OCI-LY1 (cell line): Measurements from ENCODE around the gene AAK1.

ENCODE experiments used
- EZH2 ChIP-seq: fragments of 200-600 bp; sonication (generic), shearing (Covaris generic); IDR thresholded peaks from 2 replicates; pipeline ENCODE4 v1.8.0; 2017; ENCODE audit warnings: borderline replicate concordance, mixed run types, mild to moderate bottlenecking, antibody characterized with exemption, low read length, moderate library complexity, mixed read lengths
- TF ChIP-seq, protein P1 (sequence below): fragments of 200-600 bp; sonication (generic), shearing (Covaris generic); IDR thresholded peaks from 2 replicates; pipeline ENCODE4 v1.5.1; 2017; ENCODE audit warnings: mild to moderate bottlenecking, antibody characterized with exemption, low read length, moderate library complexity, mixed read lengths

DNA sequence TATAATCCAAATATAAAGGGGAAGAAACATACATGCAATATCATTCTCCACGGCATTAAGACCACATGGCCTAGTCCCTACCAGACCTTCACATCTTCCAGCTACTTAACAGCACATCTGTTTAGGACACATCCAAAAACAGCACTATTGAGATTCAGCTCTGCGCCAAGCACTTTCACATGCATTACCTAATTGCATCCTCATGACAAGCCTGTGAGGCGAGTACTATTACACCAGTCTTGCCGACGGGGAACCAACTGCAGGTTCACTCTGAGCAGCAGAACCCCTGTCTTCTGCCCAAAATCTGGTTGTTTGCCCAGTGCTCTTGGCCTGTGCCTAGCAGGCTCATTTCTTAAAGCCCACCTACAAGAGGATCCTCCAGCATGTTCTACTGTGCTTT, 66.7 kb downstream of the AAK1 start:
- no peak for TF ChIP-seq EZH2
- TF ChIP-seq, protein P1, sequence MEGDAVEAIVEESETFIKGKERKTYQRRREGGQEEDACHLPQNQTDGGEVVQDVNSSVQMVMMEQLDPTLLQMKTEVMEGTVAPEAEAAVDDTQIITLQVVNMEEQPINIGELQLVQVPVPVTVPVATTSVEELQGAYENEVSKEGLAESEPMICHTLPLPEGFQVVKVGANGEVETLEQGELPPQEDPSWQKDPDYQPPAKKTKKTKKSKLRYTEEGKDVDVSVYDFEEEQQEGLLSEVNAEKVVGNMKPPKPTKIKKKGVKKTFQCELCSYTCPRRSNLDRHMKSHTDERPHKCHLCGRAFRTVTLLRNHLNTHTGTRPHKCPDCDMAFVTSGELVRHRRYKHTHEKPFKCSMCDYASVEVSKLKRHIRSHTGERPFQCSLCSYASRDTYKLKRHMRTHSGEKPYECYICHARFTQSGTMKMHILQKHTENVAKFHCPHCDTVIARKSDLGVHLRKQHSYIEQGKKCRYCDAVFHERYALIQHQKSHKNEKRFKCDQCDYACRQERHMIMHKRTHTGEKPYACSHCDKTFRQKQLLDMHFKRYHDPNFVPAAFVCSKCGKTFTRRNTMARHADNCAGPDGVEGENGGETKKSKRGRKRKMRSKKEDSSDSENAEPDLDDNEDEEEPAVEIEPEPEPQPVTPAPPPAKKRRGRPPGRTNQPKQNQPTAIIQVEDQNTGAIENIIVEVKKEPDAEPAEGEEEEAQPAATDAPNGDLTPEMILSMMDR = no peak
